Cardiac muscle cell (in vitro differentiated cells and primary cell): ENCODE data around the gene IP6K3. TPM values are rescaled to one million over a fixed set of nuclear protein-coding genes. Genes with fewer than 3 reads are reported as not detected.

Experiments used
- DNase-seq, 2 donors: peaks; one replicate each; pipeline versions ENCODE4 v3.0.0 to v3.0.0-alpha.2; 2010 to 2017; ENCODE audit warnings: low read depth in 1 of 2, low spot score in 1 of 2
- H3K27ac ChIP-seq: fragments of 200-600 bp; sonication (generic); 2 replicates; pipeline ENCODE4 v1.5.1; 2016
- H3K27me3 ChIP-seq: fragments of 200-600 bp; sonication (generic); 2 replicates; pipeline ENCODE4 v1.6.0; 2016; ENCODE audit warnings: control low read depth
- H3K36me3 ChIP-seq: fragments of 200-600 bp; sonication (generic); 2 replicates; pipeline ENCODE4 v1.5.1; 2016; ENCODE audit warnings: control low read depth
- H3K4me1 ChIP-seq: fragments of 200-600 bp; sonication (generic); 2 replicates; pipeline ENCODE4 v1.8.1; 2017; ENCODE audit warnings: low read depth, mild to moderate bottlenecking, mixed run types
- H3K4me3 ChIP-seq: fragments of 200-600 bp; sonication (generic); 2 replicates; pipeline ENCODE4 v1.5.1; 2016; ENCODE audit warnings: mild to moderate bottlenecking
- H3K9me3 ChIP-seq: fragments of 200-600 bp; sonication (generic); 2 replicates; pipeline ENCODE4 v1.5.1; 2017; ENCODE audit warnings: low read depth, mild to moderate bottlenecking, control low read depth
- CTCF ChIP-seq: IDR thresholded peaks from 2 replicates; pipeline ENCODE4 v1.5.1; 2012; ENCODE audit warnings: low read depth, mild to moderate bottlenecking, low read length
- polyA plus RNA-seq: library from polyadenylated mRNA; unstranded; fragments of >200 nt; fragmentation: Nextera tagmentation; extraction: Ambion mirVana; gene quantifications from 2 replicates; pipeline ENCODE4 v1.2.1, GENCODE V29; 2016
- total RNA-seq: library from RNA; depleted of rRNA; stranded (reverse); fragments of >200 nt; gene quantifications from 2 replicates; pipeline ENCODE4 v1.2.3, GENCODE V29; 2016

The IP6K3 gene
- total and polyA plus RNA-seq, 2 experiments from 2014 or later: 2.9 to 5.0 TPM

DNA sequence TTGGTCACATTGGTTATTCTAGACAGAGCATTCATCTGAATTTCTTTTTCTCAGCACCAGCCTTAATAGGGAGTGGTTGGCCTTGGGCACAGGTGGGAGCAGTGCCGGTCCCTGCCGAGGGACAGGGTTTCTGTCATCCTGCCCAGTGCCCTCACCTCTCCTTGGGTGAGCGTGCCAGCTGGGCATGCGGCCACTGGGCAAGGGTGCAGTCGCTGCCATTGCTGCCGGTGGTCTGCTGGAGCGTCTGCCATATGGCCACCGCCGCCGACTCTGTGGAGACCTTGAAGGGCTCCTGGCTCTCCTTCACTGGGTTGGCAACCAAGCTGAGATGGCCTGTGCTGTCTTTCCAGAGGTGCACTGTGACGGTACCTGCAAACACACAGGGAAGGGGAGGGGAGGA is 18.8 kb downstream of the IP6K3 start:
- H3K4me3 ChIP-seq: no peak overlapping the region
- no peak for DNase-seq
- H3K27me3 ChIP-seq: no peaks in the 10 kb centered on the region
- TF ChIP-seq CTCF: no peak
- H3K36me3 ChIP-seq: no peaks in the 10 kb centered on the region
- no peak overlapping the region for H3K27ac ChIP-seq
- H3K4me1 ChIP-seq: peaks cover 22% of the 10 kb centered on the region
- no peaks in the 10 kb centered on the region for H3K9me3 ChIP-seq

DNA sequence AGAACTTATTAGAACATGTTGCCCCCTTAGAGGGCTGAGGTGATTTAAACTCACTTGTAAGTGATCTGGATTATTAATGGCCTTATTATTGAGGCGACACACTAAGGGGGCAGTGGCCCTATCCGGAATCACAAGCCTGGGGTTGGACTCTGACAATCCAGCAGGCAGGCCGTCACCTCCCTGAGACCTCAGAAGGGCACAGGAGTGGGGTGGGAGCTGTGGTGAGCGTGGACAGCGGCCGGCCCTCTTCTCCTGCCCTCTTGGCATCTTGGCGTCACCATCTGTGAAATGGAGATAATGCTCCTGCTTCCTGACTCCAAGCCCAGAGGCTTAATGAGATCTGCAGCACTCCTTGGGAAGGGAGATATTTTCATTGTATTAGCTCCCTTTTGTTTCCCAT is 19.6 kb downstream of the IP6K3 start:
- no peak overlapping the region for H3K27ac ChIP-seq
- no peak for DNase-seq
- H3K36me3 ChIP-seq: no peaks in the 10 kb centered on the region
- no peak overlapping the region for H3K4me3 ChIP-seq
- no peaks in the 10 kb centered on the region for H3K9me3 ChIP-seq
- no peak for TF ChIP-seq CTCF
- H3K4me1 ChIP-seq: peaks cover 25% of the 10 kb centered on the region
- no peaks in the 10 kb centered on the region for H3K27me3 ChIP-seq

DNA sequence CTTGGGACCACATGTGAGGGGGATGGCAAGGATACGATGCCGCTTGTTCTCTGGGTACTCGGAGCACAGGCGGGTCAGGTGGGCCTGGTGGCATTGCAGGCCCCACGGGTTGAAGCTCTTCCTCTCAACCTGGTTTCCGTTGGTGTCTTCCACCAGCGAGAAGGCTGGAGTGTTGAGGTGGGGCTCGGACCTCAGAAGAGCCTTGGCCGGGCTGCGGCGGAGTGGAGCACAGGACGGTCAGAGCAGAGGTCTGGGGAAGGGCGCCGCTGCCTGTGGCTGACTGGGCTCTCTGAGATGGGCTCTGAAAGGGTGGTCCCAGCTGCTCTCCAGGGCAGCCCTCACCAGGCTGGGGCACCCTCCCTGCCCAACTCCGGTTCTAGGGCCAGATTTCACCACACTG is 20.0 kb downstream of the IP6K3 start:
- Histone ChIP-seq H3K27ac (no peak overlapping the region), H3K4me3 (no peak overlapping the region), H3K27me3 (no peaks in the 10 kb centered on the region), H3K4me1 (peaks cover 27% of the 10 kb centered on the region), H3K36me3 (no peaks in the 10 kb centered on the region), H3K9me3 (no peaks in the 10 kb centered on the region)
- no peak for TF ChIP-seq CTCF
- no peak for DNase-seq

DNA sequence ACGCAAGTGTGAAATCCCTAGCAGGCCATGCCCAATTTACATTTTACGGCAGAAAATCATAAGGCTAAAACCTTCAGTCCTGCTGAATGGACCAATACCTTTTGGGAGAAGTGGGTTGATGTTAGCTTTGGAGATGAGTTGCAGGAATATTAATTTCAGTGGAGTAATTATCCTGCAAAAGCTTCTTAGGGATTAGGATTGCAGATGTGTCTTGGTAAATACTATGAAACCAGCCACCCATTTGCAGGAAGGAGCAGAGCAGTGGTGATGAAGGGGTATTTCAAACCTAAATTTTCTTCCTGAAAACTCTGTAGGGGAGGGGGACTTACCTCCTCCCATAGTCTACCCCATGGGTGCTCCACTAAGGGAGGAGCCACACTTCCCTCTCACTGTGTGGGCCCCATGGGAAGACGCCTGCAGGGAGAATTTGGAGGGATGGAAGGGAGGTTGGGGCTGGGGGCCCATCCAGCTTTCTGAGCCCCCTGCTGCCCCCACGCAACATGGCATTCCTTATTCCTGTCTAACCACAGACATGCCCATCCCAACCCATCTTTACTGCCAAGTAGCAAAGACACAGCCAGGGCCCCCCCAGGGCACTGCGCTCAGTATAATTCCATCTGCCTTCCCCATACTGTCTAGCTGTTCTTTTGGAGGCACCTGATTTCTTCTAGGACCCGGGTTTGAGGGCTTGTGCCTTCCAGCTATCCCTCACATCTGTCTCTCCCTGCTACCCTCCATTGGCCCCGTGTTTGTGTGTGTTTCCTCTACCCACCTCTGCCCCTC is 20.6 kb downstream of the IP6K3 start:
- H3K4me3 ChIP-seq: no peak overlapping the region
- TF ChIP-seq CTCF: no peak
- peaks cover 25% of the 10 kb centered on the region for H3K4me1 ChIP-seq
- DNase-seq: no peak
- no peaks in the 10 kb centered on the region for H3K27me3 ChIP-seq
- no peak overlapping the region for H3K27ac ChIP-seq
- no peaks in the 10 kb centered on the region for H3K9me3 ChIP-seq
- no peaks in the 10 kb centered on the region for H3K36me3 ChIP-seq

GRCh38 chr6:33725222-33725621 is 21.5 kb downstream of the IP6K3 start:
- H3K36me3 ChIP-seq: no peaks in the 10 kb centered on the region
- TF ChIP-seq CTCF: no peak
- H3K4me3 ChIP-seq: no peak overlapping the region
- DNase-seq: no peak
- H3K9me3 ChIP-seq: no peaks in the 10 kb centered on the region
- peaks cover 21% of the 10 kb centered on the region for H3K4me1 ChIP-seq
- H3K27me3 ChIP-seq: no peaks in the 10 kb centered on the region
- H3K27ac ChIP-seq: no peak overlapping the region
